ENCODE data around the gene RBM10. TPM values are rescaled to one million over a fixed set of nuclear protein-coding genes. Genes with fewer than 3 reads are reported as not detected.
A peak's percentile ranks its signal among the peaks of the same experiment; 100 is the strongest.

Gene RBM10
- total and polyA plus RNA-seq, 2 of the 13 experiments (the other 11 are each of a cell fraction or from before 2014, with no cell fraction given) = 15.9 to 43.1 TPM

- TF ChIP-seq ZFYVE20 (CRISPR knock-in tag; IDR thresholded peaks at IDR 0.05; ENCODE audit: borderline replicate concordance, low read depth) (no peak), MED8 (CRISPR knock-in tag; IDR thresholded peaks at IDR 0.05; ENCODE audit: insufficient replicate concordance) (no peak), KLF16 (CRISPR knock-in tag; IDR thresholded peaks at IDR 0.05) (no peak), SOX5 (CRISPR knock-in tag; IDR thresholded peaks at IDR 0.05; ENCODE audit: borderline replicate concordance) (0 out of 2 replicates have a peak, but pooled peaks have one; percentile 17), HNF4A (CRISPR knock-in tag; IDR thresholded peaks at IDR 0.05) (no peak), ZNF503 (CRISPR knock-in tag; IDR thresholded peaks at IDR 0.05) (no peak), NFE2L2 (IDR thresholded peaks at IDR 0.05; ENCODE audit: low read length) (no peak), YY1 (IDR thresholded peaks at IDR 0.05; ENCODE audit: insufficient read depth, insufficient replicate concordance, low read depth, low read length) (peak; percentile 92), ZNF879 (CRISPR knock-in tag; IDR thresholded peaks at IDR 0.05) (0 out of 2 replicates have a peak, but pooled peaks have one; percentile 61), ZMAT3 (CRISPR knock-in tag; conservative IDR thresholded peaks at IDR 0.05) (0 out of 2 replicates have a peak, but pooled peaks have one; percentile 60), ZNF605 (CRISPR knock-in tag; IDR thresholded peaks at IDR 0.05) (no peak), MTA1 (CRISPR knock-in tag; IDR thresholded peaks at IDR 0.05; ENCODE audit: borderline replicate concordance) (no peak), HDAC2 (CRISPR knock-in tag; IDR thresholded peaks at IDR 0.05) (no peak), KLF13 (CRISPR knock-in tag; IDR thresholded peaks at IDR 0.05) (no peak), MED13 (CRISPR knock-in tag; IDR thresholded peaks at IDR 0.05) (0 out of 2 replicates have a peak, but pooled peaks have one; percentile 29), ZNF713 (CRISPR knock-in tag; IDR thresholded peaks at IDR 0.05) (no peak), ZNF350 (CRISPR knock-in tag; IDR thresholded peaks at IDR 0.05; ENCODE audit: borderline replicate concordance, low read depth) (peak; percentile 21; the same call in 1 of the 2 replicates), UBTF (CRISPR knock-in tag; IDR thresholded peaks at IDR 0.05) (peak; percentile 34), PCBP1 (IDR thresholded peaks at IDR 0.05; ENCODE audit: borderline replicate concordance, low read depth, low read length) (no peak), ZNF235 (CRISPR knock-in tag; IDR thresholded peaks at IDR 0.05; ENCODE audit: borderline replicate concordance) (no peak), ZFP1 (CRISPR knock-in tag; IDR thresholded peaks at IDR 0.05) (no peak), MAZ (IDR thresholded peaks at IDR 0.05; ENCODE audit: borderline replicate concordance, low read depth, low read length) (no peak), MAZ (CRISPR knock-in tag; IDR thresholded peaks at IDR 0.05; ENCODE audit: low read depth) (no peak; the same call in 1 of the 2 replicates), ZNF282 (IDR thresholded peaks at IDR 0.05; ENCODE audit: partially characterized antibody) (no peak), GTF2F1 (IDR thresholded peaks at IDR 0.05; ENCODE audit: low read length) (no peak), ZNF737 (CRISPR knock-in tag; IDR thresholded peaks at IDR 0.05; ENCODE audit: borderline replicate concordance) (no peak), ZFY (CRISPR knock-in tag; IDR thresholded peaks at IDR 0.05) (peak; percentile 55)
Observed at GRCh38 chrX:47144626-47145394, at the start of gene RBM10, which contains the start of gene NDUFB11 (continued).

Measured in HepG2 (cell line).